ENCODE measurements around the gene PTCD2.

Gene PTCD2

GRCh38 chr5:72281764-72282499, 38.2 kb upstream of the PTCD2 start (continued):
- no peak for TF ChIP-seq ZNF362 (tag by site-specific recombination; IDR thresholded peaks at IDR 0.05)
- peak; percentile 22; the same call in 1 of the 2 replicates for TF ChIP-seq PRDM1 (tag by site-specific recombination; IDR thresholded peaks at IDR 0.05)
- TF ChIP-seq, protein P1, sequence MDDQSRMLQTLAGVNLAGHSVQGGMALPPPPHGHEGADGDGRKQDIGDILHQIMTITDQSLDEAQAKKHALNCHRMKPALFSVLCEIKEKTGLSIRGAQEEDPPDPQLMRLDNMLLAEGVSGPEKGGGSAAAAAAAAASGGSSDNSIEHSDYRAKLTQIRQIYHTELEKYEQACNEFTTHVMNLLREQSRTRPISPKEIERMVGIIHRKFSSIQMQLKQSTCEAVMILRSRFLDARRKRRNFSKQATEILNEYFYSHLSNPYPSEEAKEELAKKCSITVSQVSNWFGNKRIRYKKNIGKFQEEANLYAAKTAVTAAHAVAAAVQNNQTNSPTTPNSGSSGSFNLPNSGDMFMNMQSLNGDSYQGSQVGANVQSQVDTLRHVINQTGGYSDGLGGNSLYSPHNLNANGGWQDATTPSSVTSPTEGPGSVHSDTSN (CRISPR knock-in tag; IDR thresholded peaks at IDR 0.05), result no peak
- no peak for TF ChIP-seq ZNF423 (tag by site-specific recombination; IDR thresholded peaks at IDR 0.05)
- no peak for TF ChIP-seq ZNF214 (tag by site-specific recombination; IDR thresholded peaks at IDR 0.05; ENCODE audit: borderline replicate concordance)
- no peak for TF ChIP-seq ZNF169 (tag by site-specific recombination; IDR thresholded peaks at IDR 0.05)
- TF ChIP-seq ZFP69B (tag by site-specific recombination; IDR thresholded peaks at IDR 0.05), result no peak
- TF ChIP-seq, protein P2, sequence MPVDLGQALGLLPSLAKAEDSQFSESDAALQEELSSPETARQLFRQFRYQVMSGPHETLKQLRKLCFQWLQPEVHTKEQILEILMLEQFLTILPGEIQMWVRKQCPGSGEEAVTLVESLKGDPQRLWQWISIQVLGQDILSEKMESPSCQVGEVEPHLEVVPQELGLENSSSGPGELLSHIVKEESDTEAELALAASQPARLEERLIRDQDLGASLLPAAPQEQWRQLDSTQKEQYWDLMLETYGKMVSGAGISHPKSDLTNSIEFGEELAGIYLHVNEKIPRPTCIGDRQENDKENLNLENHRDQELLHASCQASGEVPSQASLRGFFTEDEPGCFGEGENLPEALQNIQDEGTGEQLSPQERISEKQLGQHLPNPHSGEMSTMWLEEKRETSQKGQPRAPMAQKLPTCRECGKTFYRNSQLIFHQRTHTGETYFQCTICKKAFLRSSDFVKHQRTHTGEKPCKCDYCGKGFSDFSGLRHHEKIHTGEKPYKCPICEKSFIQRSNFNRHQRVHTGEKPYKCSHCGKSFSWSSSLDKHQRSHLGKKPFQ (tag by site-specific recombination; IDR thresholded peaks at IDR 0.05), result peak; percentile 57; the same call in 1 of the 2 replicates
- no peak for TF ChIP-seq ZNF398 (tag by site-specific recombination; IDR thresholded peaks at IDR 0.05)
- no peak for TF ChIP-seq ZNF174 (tag by site-specific recombination; IDR thresholded peaks at IDR 0.05)
- TF ChIP-seq ZNF37A (tag by site-specific recombination; IDR thresholded peaks at IDR 0.05), result no peak
- no peak for TF ChIP-seq ZNF670 (tag by site-specific recombination; IDR thresholded peaks at IDR 0.05; ENCODE audit: low read depth)
- TF ChIP-seq ZNF530 (tag by site-specific recombination; IDR thresholded peaks at IDR 0.05; ENCODE audit: low read depth), result no peak
- TF ChIP-seq REPIN1 (tag by site-specific recombination; IDR thresholded peaks at IDR 0.05; ENCODE audit: low read depth), result no peak
- TF ChIP-seq ZNF23 (tag by site-specific recombination; IDR thresholded peaks at IDR 0.05; ENCODE audit: borderline replicate concordance), result no peak
- TF ChIP-seq GLIS2 (tag by site-specific recombination; IDR thresholded peaks at IDR 0.05), result no peak
- no peak for TF ChIP-seq ZNF146 (tag by site-specific recombination; IDR thresholded peaks at IDR 0.05)
- no peak for TF ChIP-seq ZNF16 (tag by site-specific recombination; IDR thresholded peaks at IDR 0.05; ENCODE audit: low read depth)
- no peak for TF ChIP-seq ZNF624 (tag by site-specific recombination; IDR thresholded peaks at IDR 0.05)
- peak; percentile 62; the same call in 1 of the 2 replicates for TF ChIP-seq SP7 (tag by site-specific recombination; IDR thresholded peaks at IDR 0.05)
- no peak for TF ChIP-seq GLI4 (tag by site-specific recombination; IDR thresholded peaks at IDR 0.05)
- TF ChIP-seq, protein P3, sequence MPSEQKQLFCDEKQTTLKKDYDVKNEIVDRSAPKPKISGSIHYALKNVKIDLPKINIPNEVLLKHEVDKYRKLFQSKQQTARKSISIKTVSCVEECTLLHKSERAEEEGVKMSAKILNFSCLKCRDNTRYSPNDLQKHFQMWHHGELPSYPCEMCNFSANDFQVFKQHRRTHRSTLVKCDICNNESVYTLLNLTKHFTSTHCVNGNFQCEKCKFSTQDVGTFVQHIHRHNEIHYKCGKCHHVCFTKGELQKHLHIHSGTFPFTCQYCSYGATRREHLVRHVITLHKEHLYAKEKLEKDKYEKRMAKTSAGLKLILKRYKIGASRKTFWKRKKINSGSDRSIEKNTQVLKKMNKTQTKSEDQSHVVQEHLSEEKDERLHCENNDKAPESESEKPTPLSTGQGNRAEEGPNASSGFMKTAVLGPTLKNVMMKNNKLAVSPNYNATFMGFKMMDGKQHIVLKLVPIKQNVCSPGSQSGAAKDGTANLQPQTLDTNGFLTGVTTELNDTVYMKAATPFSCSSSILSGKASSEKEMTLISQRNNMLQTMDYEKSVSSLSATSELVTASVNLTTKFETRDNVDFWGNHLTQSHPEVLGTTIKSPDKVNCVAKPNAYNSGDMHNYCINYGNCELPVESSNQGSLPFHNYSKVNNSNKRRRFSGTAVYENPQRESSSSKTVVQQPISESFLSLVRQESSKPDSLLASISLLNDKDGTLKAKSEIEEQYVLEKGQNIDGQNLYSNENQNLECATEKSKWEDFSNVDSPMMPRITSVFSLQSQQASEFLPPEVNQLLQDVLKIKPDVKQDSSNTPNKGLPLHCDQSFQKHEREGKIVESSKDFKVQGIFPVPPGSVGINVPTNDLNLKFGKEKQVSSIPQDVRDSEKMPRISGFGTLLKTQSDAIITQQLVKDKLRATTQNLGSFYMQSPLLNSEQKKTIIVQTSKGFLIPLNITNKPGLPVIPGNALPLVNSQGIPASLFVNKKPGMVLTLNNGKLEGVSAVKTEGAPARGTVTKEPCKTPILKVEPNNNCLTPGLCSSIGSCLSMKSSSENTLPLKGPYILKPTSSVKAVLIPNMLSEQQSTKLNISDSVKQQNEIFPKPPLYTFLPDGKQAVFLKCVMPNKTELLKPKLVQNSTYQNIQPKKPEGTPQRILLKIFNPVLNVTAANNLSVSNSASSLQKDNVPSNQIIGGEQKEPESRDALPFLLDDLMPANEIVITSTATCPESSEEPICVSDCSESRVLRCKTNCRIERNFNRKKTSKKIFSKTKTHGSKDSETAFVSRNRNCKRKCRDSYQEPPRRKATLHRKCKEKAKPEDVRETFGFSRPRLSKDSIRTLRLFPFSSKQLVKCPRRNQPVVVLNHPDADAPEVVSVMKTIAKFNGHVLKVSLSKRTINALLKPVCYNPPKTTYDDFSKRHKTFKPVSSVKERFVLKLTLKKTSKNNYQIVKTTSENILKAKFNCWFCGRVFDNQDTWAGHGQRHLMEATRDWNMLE (tag by site-specific recombination; conservative IDR thresholded peaks at IDR 0.05; ENCODE audit: low read depth), result peak; percentile 30; the same call in 1 of the 2 replicates
- peak; percentile 91 for TF ChIP-seq OSR2 (tag by site-specific recombination; IDR thresholded peaks at IDR 0.05)
- TF ChIP-seq ZNF366 (tag by site-specific recombination; conservative IDR thresholded peaks at IDR 0.05), result peak; percentile 83
- TF ChIP-seq ZBTB44 (tag by site-specific recombination; IDR thresholded peaks at IDR 0.05), result peak; percentile 64; the same call in 1 of the 2 replicates
- TF ChIP-seq ZNF571 (tag by site-specific recombination; IDR thresholded peaks at IDR 0.05), result no peak
- peak; percentile 55; the same call in 1 of the 2 replicates for TF ChIP-seq ZNF580 (tag by site-specific recombination; IDR thresholded peaks at IDR 0.05)

Data from HEK293 (cell line).